CD4-positive, alpha-beta memory T cell (primary cell): Measurements from ENCODE around the gene NOL4L. TPM values are rescaled to one million over a fixed set of nuclear protein-coding genes. Genes with fewer than 3 reads are reported as not detected.
"Not testable (repeated sequence)": the region's sequence is repeated elsewhere in the genome, so short reads cannot be mapped to it uniquely, and the experiment has no call there.

Experiments used
- CTCF ChIA-PET: fragments of 350-600 bp; sonication (Branson Sonifier 250); formaldehyde crosslinking; loops from one replicate; lab custom pipeline; 2021; ENCODE audit warnings: inconsistent platforms; ENCODE audit not compliant: partially characterized antibody; lab: Charles Lee
- POLR2A ChIA-PET: fragments of 350-600 bp; sonication (Branson Sonifier 250); formaldehyde crosslinking; loops from one replicate; lab custom pipeline; 2021; ENCODE audit not compliant: partially characterized antibody; lab: Charles Lee
- DNase-seq, 5 donors: peaks; one replicate each; pipeline versions ENCODE4 v3.0.0 to v3.0.0-alpha.2; 2020 to 2022; ENCODE audit warnings: mixed read lengths in 1 of 5
- H3K27ac ChIP-seq: one replicate; pipeline ENCODE4 v1.7.0; 2013; ENCODE audit warnings: low read depth, low read length
- H3K27me3 ChIP-seq: 2 replicates; pipeline ENCODE4 v1.7.0; 2013; ENCODE audit warnings: mild to moderate bottlenecking, low read length, moderate library complexity; ENCODE audit not compliant: insufficient read depth
- H3K36me3 ChIP-seq: 2 replicates; pipeline ENCODE4 v1.7.0; 2013; ENCODE audit warnings: mild to moderate bottlenecking, low read length, moderate library complexity; ENCODE audit not compliant: insufficient read depth
- H3K4me1 ChIP-seq: 2 replicates; pipeline ENCODE4 v1.7.0; 2013; ENCODE audit warnings: mild to moderate bottlenecking, low read length, moderate library complexity; ENCODE audit not compliant: insufficient read depth
- H3K4me3 ChIP-seq, 2 donors: one replicate each; pipeline ENCODE4 v1.7.0; 2013; ENCODE audit warnings: low read length in 2 of 2, mild to moderate bottlenecking in 1 of 2
- H3K9me3 ChIP-seq, 2 donors: one replicate each; pipeline ENCODE4 v1.7.0; 2013; ENCODE audit warnings: low read length in 2 of 2, control low read depth in 1 of 2; ENCODE audit not compliant: control insufficient read depth in 1 of 2
- H3K27ac Mint-ChIP-seq, 7 donors: one replicate each; pipeline ENCODE4 v1.8.0; 2020 to 2021; ENCODE audit warnings: mixed read lengths in 7 of 7, mild to moderate bottlenecking in 6 of 7, inconsistent platforms in 3 of 7, moderate library complexity in 3 of 7
- H3K27me3 Mint-ChIP-seq, 2 donors: one replicate each; pipeline ENCODE4 v1.8.0; 2020 to 2021; ENCODE audit warnings: mixed read lengths in 2 of 2
- H3K36me3 Mint-ChIP-seq, 2 donors: one replicate each; pipeline ENCODE4 v1.8.0; 2020 to 2021; ENCODE audit warnings: mixed read lengths in 2 of 2, inconsistent platforms in 1 of 2, mild to moderate bottlenecking in 1 of 2
- H3K4me1 Mint-ChIP-seq, 4 donors: one replicate each; pipeline ENCODE4 v1.8.0; 2020 to 2021; ENCODE audit warnings: mixed read lengths in 4 of 4, mild to moderate bottlenecking in 1 of 4
- H3K4me3 Mint-ChIP-seq, 8 donors: one replicate each; pipeline ENCODE4 v1.8.0; 2020 to 2021; ENCODE audit warnings: mixed read lengths in 8 of 8, mild to moderate bottlenecking in 7 of 8, moderate library complexity in 6 of 8, inconsistent platforms in 3 of 8
- H3K9me3 Mint-ChIP-seq, 8 donors: one replicate each; pipeline ENCODE4 v1.8.0; 2020 to 2021; ENCODE audit warnings: mixed read lengths in 8 of 8, mild to moderate bottlenecking in 5 of 8, inconsistent platforms in 3 of 8, moderate library complexity in 1 of 8
- intact Hi-C: fragments of 100-400 bp; cut with micrococcal nuclease; formaldehyde crosslinking; loops from one replicate; pipeline ENCODE4 v1.15.1; 2023
- polyA plus RNA-seq, 2 donors: library from polyadenylated mRNA; unstranded; fragments of 300-500 nt; fragmentation: Illumina TruSeq; gene quantifications; one replicate each; pipeline ENCODE4 v1.2.3, GENCODE V29; 2021
- total RNA-seq, 2 experiments: library from RNA; stranded (reverse); gene quantifications; one replicate each; pipeline ENCODE4 v1.2.3, GENCODE V29; 2021

Gene NOL4L
- total and polyA plus RNA-seq, 4 experiments from 2014 or later: 7.0 to 74.2 (median 47.5) TPM

DNA sequence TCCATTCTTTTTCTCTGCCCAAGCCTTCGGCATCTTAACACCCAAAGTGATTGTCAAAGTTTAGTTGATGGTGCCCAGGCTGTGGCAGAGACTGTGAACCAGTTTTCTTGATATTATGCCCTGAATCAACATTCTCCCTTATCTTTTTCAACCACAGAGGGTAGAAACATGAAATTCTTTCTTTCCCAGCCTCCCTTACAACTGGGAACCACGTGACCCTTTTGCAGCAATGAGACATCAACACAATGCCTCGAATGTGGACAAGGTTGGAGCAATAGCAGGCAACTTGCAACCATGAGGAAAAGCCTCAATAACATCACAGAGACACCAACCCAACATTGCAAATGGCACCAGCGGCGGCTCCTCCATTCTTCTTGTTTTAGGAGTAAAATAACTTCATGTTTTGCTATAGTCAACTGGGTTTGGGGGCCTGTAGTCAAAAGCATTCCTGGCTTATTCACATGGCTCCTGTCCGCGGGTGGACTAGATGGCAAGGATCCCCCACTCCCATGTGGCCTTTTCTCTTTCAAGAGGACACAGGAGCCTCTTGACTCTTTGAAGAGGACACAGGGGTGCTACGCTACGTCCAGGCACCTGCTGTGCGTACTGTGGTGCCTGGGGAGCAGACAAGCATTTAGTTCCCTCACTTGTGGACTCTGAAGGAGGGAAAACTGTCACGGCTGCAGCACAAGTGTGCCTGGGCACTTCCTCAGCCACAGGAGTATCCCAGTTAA, 90.5 kb downstream of the NOL4L start:
- intact Hi-C loops: no loop called here
- Mint-ChIP-seq H3K27me3 (no peaks in the 10 kb centered on the region), H3K27ac (peak overlapping the region; percentile 45 to 79 (median 69)), H3K9me3 (no peaks in the 10 kb centered on the region), H3K4me3 (no peak overlapping the region), H3K4me1 (peaks cover 22 to 52% (median 33%) of the 10 kb centered on the region in 4 donors), H3K36me3 (peaks cover 17 to 42% of the 10 kb centered on the region in 2 donors)
- H3K9me3 ChIP-seq: no peaks in the 10 kb centered on the region
- CTCF ChIA-PET: no interaction called here
- H3K27ac ChIP-seq: no peak overlapping the region
- H3K27me3 ChIP-seq: no peaks in the 10 kb centered on the region
- H3K4me3 ChIP-seq: no peak overlapping the region
- POLR2A ChIA-PET: interaction anchor here (4.3 kb wide), 1 partner anchor 10 kb away, joined by 15 read pairs; no protein-coding TSS in a partner anchor
- peaks cover 11% of the 10 kb centered on the region for H3K4me1 ChIP-seq
- peaks cover 26% of the 10 kb centered on the region for H3K36me3 ChIP-seq
- no peak for DNase-seq

DNA sequence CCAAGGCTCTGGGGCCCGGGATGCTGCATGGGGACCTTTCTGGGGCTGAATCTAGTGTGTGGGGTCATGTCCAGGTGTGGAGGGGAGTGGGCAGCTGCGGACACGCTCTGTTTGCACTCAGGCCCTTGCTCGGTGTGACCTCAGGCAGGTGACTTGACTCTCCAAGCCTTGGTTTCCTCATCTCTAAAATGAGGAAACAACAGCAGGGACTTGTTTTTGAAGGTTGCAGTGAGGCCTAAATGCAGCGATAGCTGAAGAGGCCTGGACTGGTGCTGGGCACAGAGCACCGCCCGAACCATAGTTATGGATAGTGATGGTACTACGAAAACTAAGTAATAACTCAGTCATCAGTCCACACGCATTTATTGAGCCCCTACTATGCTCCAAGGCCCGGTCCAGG, 91.8 kb downstream of the NOL4L start:
- peaks cover 14% of the 10 kb centered on the region for H3K4me1 ChIP-seq
- no peaks in the 10 kb centered on the region for H3K27me3 Mint-ChIP-seq
- no peaks in the 10 kb centered on the region for H3K9me3 ChIP-seq
- no peak overlapping the region for H3K27ac ChIP-seq
- peak overlapping the region in 3 of 7 donors; percentile 25 to 46 (median 35) for H3K27ac Mint-ChIP-seq
- ChIA-PET CTCF (interaction anchor here (0.7 kb wide), 1 partner anchor 46 kb away, joined by 3 read pairs; no protein-coding TSS in a partner anchor), POLR2A (no interaction called here)
- H3K36me3 ChIP-seq: peaks cover 22% of the 10 kb centered on the region
- no peak for DNase-seq
- no peak overlapping the region for H3K4me3 Mint-ChIP-seq
- no peaks in the 10 kb centered on the region for H3K9me3 Mint-ChIP-seq
- no peaks in the 10 kb centered on the region for H3K27me3 ChIP-seq
- intact Hi-C loops: no loop called here
- H3K4me3 ChIP-seq: no peak overlapping the region
- H3K36me3 Mint-ChIP-seq: peaks cover 23 to 45% of the 10 kb centered on the region in 2 donors
- peaks cover 21 to 51% (median 34%) of the 10 kb centered on the region in 4 donors for H3K4me1 Mint-ChIP-seq

DNA sequence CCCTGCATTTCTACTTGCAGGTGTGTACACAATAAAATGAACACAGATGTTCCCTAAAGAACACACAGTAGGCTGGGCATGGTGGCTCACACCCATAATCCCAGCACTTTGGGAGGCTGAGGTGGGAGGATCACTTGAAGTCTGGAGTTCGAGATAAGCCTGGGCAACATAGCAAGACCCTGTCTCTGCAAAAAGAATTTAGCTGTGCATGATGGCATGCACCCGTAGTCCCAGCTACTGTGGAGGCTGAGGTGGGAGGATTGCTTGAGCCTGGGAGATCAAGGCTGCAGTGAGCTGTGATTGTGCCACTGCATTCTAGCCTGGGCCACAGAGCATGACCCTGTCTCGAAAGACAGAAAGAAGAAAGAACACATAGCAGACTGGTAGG, 93.4 kb downstream of the NOL4L start:
- peaks cover 13% of the 10 kb centered on the region for H3K4me1 ChIP-seq
- H3K4me3 ChIP-seq, H3K27me3 ChIP-seq, H3K4me3 Mint-ChIP-seq, intact Hi-C loops, H3K9me3 ChIP-seq, POLR2A ChIA-PET, H3K9me3 Mint-ChIP-seq, DNase-seq, H3K27me3 Mint-ChIP-seq, H3K27ac ChIP-seq, CTCF ChIA-PET: not testable (repeated sequence)
- peaks cover 26 to 46% of the 10 kb centered on the region in 2 donors for H3K36me3 Mint-ChIP-seq
- peaks cover 23 to 51% (median 39%) of the 10 kb centered on the region in 4 donors for H3K4me1 Mint-ChIP-seq
- H3K27ac Mint-ChIP-seq: peak overlapping the region in 4 of 7 donors; percentile 21 to 74 (median 60)
- peaks cover 15% of the 10 kb centered on the region for H3K36me3 ChIP-seq

DNA sequence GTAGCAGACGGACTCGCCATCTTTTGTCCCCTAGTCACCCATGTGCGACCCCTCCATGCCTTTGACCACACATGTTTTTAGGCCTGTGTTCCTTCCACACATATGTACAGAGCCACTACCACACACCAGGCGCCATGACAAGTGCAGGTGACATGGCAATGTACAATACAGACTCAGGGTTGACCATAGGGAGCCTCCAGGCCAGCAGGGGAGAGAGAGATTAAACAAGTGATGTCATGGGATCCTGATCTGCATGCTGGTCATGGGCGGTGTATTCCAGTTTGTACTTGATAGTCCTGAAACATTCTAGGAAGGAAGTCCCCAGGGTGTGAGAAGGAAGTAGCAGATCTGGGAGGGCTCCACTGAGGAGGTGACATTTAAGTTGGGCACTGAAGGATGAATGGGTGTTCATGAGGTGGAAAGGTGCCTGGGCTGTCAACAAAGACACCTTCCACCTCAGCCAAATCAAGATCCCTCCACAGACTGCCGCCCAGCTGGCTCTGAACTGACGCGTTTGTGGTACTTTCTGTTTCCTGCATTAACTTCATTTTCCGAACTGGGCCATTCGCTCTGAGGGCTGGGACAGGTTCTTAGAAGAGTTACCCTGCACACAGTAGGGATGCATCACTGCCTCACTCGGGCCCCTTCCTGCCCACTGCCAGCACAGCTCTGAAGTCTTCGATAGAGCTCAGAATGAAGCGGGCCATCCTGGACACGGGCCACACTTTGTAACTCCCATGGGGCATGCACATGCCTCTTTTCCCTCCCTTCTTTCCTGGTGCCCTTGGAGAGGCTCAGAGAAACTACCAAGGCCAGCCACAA, 94.0 kb downstream of the NOL4L start:
- no peak overlapping the region for H3K4me3 ChIP-seq
- POLR2A ChIA-PET: no interaction called here
- Mint-ChIP-seq H3K27me3 (no peaks in the 10 kb centered on the region), H3K36me3 (peaks cover 31 to 49% of the 10 kb centered on the region in 2 donors), H3K4me3 (no peak overlapping the region), H3K4me1 (peaks cover 28 to 55% (median 43%) of the 10 kb centered on the region in 4 donors), H3K27ac (peak overlapping the region in 6 of 7 donors; percentile 4 to 88 (median 64)), H3K9me3 (no peaks in the 10 kb centered on the region)
- peaks cover 18% of the 10 kb centered on the region for H3K4me1 ChIP-seq
- no peak for DNase-seq
- no peaks in the 10 kb centered on the region for H3K27me3 ChIP-seq
- intact Hi-C loops: no loop called here
- CTCF ChIA-PET: interaction anchor here (0.6 to 1.3 kb wide), 2 partner anchors 161 to 236 kb away, joined by 3 to 4 read pairs; no protein-coding TSS in a partner anchor
- no peak overlapping the region for H3K27ac ChIP-seq
- H3K9me3 ChIP-seq: no peaks in the 10 kb centered on the region
- peaks cover 14% of the 10 kb centered on the region for H3K36me3 ChIP-seq

DNA sequence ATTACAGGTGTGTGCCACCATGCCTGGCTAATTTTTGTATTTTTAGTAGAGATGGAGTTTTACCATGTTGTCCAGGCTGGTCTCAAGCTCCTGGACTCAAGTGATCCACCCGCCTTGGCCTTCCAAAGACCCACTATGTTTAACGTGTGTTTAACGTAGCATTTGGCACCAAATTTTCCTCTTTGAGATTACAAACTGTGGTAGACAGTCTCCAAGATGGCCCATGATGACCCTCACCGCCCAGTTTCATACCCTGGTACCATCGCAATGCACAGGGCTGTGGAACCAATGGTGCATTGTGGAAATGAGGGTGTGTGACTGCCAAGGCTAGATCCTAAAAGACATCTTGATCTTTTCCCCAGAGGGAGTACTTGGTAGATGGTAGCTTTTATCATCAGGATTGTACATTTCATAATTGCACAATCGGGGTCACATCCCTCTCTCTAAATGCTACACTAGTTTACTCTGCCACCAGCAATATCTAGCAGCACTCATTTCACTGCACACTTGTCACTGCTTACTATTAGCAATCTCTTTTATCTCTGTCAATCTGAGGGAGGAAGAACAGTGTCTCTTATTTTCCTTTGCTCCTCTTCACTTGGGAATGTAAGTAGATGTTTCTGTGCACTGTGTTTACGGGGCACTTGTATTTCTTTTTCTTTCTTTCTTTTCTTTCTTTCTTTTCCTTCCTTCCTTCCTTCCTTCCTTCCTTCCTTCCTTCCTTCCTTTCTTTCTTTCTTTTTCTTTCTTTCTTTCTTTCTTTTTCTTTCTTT, 96.9 kb downstream of the NOL4L start:
- Histone ChIP-seq H3K9me3 (no peaks in the 10 kb centered on the region), H3K36me3 (peaks cover 6% of the 10 kb centered on the region), H3K4me1 (peaks cover 27% of the 10 kb centered on the region), H3K27me3 (no peaks in the 10 kb centered on the region), H3K4me3 (no peak overlapping the region), H3K27ac (no peak overlapping the region)
- Mint-ChIP-seq H3K9me3 (no peaks in the 10 kb centered on the region), H3K4me1 (peaks cover 36 to 57% (median 43%) of the 10 kb centered on the region in 4 donors), H3K27ac (peak overlapping the region; percentile 36 to 84 (median 78)), H3K36me3 (peaks cover 31 to 38% of the 10 kb centered on the region in 2 donors), H3K4me3 (no peak overlapping the region), H3K27me3 (peaks cover 0 to 1% of the 10 kb centered on the region in 2 donors)
- ChIA-PET POLR2A (no interaction called here), CTCF (interaction anchor here (1.5 kb wide), 1 partner anchor 9 kb away, joined by 3 read pairs; no protein-coding TSS in a partner anchor)
- intact Hi-C loops: loop anchor here (5.0 kb wide), 3 partner anchors 46 to 281 kb away; partner anchors contain the start of genes KIF3B, PLAGL2 and POFUT1
- no peak for DNase-seq

DNA sequence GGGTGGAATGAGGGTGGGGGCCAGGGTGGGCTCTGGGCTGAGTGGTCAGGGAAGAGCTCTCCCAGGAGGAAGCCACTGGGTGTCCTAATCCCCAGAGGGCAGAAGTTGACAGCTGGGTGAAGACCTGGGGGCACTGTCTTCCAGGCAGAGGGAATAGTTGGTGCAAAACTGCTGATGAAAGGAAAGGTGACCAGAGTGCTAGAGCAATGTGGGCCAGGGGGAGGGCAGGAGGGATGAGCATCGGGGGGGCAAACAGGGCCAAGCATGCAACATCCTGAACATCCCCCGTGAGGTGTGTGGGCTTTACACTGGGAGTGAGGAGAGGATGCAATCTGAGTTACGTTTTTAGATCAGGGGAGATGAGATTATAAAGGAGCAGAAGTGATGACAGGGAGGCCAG, 97.8 kb downstream of the NOL4L start:
- intact Hi-C loops: loop anchor here (5.0 kb wide), 3 partner anchors 45 to 280 kb away; partner anchors contain the start of genes KIF3B, PLAGL2 and POFUT1
- Histone ChIP-seq H3K27me3 (no peaks in the 10 kb centered on the region), H3K36me3 (peaks cover 5% of the 10 kb centered on the region), H3K9me3 (no peaks in the 10 kb centered on the region), H3K27ac (no peak overlapping the region), H3K4me1 (peaks cover 29% of the 10 kb centered on the region), H3K4me3 (no peak overlapping the region)
- no peak for DNase-seq
- Mint-ChIP-seq H3K9me3 (no peaks in the 10 kb centered on the region), H3K27ac (peak overlapping the region in 6 of 7 donors; percentile 71 to 81 (median 78)), H3K27me3 (peaks cover 0 to 1% of the 10 kb centered on the region in 2 donors), H3K36me3 (peaks cover 27 to 32% of the 10 kb centered on the region in 2 donors), H3K4me1 (peaks cover 33 to 52% (median 42%) of the 10 kb centered on the region in 4 donors), H3K4me3 (peak overlapping the region in 1 of 8 donors; percentile 20)
- ChIA-PET POLR2A (no interaction called here), CTCF (no interaction called here)
